NB4 (cell line): ENCODE results near the gene NFYA.

Experiments used
- DNase-seq: peaks from one replicate; pipeline ENCODE4 v3.0.0; 2010; ENCODE audit warnings: low read depth
- H3K4me3 ChIP-seq: one replicate; pipeline ENCODE4 v1.5.1; 2011; ENCODE audit warnings: mild to moderate bottlenecking, low read depth, low read length, moderate library complexity
- CTCF ChIP-seq: IDR thresholded peaks from one replicate; pipeline ENCODE4 v1.5.1; 2012; ENCODE audit warnings: low read depth, low read length
- MAX ChIP-seq: IDR thresholded peaks from 2 replicates; pipeline ENCODE4 v1.6.1; 2011; ENCODE audit warnings: low read depth, low read length
- MYC ChIP-seq: IDR thresholded peaks from 2 replicates; pipeline ENCODE4 v1.6.1; 2011; ENCODE audit warnings: low read depth, low read length
- POLR2A ChIP-seq: IDR thresholded peaks from 2 replicates; pipeline ENCODE4 v1.6.1; 2011; ENCODE audit warnings: mild to moderate bottlenecking; ENCODE audit not compliant: insufficient read length; ENCODE audit errors: extremely low read depth

NFYA gene

GRCh38 chr6:41075651-41076626 lies 3.2 kb downstream of the NFYA start:
- DNase-seq = no peak
- TF ChIP-seq POLR2A (no peak), CTCF (no peak), MAX (no peak), MYC (no peak)
- H3K4me3 ChIP-seq = peak overlapping the region; percentile 79

- H3K4me3 ChIP-seq = no peak overlapping the region
- no peak for TF ChIP-seq CTCF
- no peak for TF ChIP-seq POLR2A
- no peak for TF ChIP-seq MYC
- no peak for TF ChIP-seq MAX
- DNase-seq = no peak
These were observed 4.8 kb downstream of the NFYA start for GRCh38 chr6:41077536-41077935.

GRCh38 chr6:41078101-41078500 lies 5.3 kb downstream of the NFYA start:
- H3K4me3 ChIP-seq = no peak overlapping the region
- TF ChIP-seq MYC (no peak), POLR2A (no peak), CTCF (no peak), MAX (no peak)

GRCh38 chr6:41079080-41079479 lies 6.3 kb downstream of the NFYA start:
- TF ChIP-seq MAX (no peak), POLR2A (no peak), CTCF (no peak), MYC (no peak)
- H3K4me3 ChIP-seq = no peak overlapping the region
- DNase-seq = no peak

More at GRCh38 chr6:41078101-41078500, 5.3 kb downstream of the NFYA start:
- no peak for DNase-seq

GRCh38 chr6:41080621-41081020 lies 7.8 kb downstream of the NFYA start:
- TF ChIP-seq MAX (no peak), CTCF (no peak), MYC (no peak), POLR2A (no peak)
- DNase-seq = no peak

GRCh38 chr6:41083072-41083471 lies 10.3 kb downstream of the NFYA start:
- no peak overlapping the region for H3K4me3 ChIP-seq
- DNase-seq = no peak
- TF ChIP-seq MAX = no peak
- TF ChIP-seq CTCF = no peak
- TF ChIP-seq POLR2A = no peak
- TF ChIP-seq MYC = no peak

More at GRCh38 chr6:41080621-41081020, 7.8 kb downstream of the NFYA start:
- no peak overlapping the region for H3K4me3 ChIP-seq
